GM12878 (cell line): ENCODE results near the gene FAM50A. TPM values are rescaled to one million over a fixed set of nuclear protein-coding genes. Genes with fewer than 3 reads are reported as not detected.

Experiments
- BHLHE40 ChIP-seq, 2 experiments: fragments of 450-650 bp in 1 of 2; IDR thresholded peaks; 2 replicates each; pipeline ENCODE4 v1.6.1; 2011 to 2017; ENCODE audit warnings: low read depth in 2 of 2, borderline replicate concordance in 1 of 2, improper control_type of control experiment in 1 of 2, low read length in 1 of 2, mild to moderate bottlenecking in 1 of 2
- CREB1 ChIP-seq: IDR thresholded peaks from 2 replicates; pipeline ENCODE4 v1.6.1; 2012; ENCODE audit warnings: low read depth, mild to moderate bottlenecking, inconsistent platforms
- FOS ChIP-seq: IDR thresholded peaks from 3 replicates; pipeline ENCODE4 v1.6.1; 2011; ENCODE audit warnings: borderline replicate concordance; ENCODE audit not compliant: insufficient read length; ENCODE audit errors: extremely low read depth
- FOXM1 ChIP-seq: IDR thresholded peaks from 2 replicates; pipeline ENCODE4 v1.6.1; 2012; ENCODE audit warnings: low read depth, mild to moderate bottlenecking, inconsistent platforms, low read length, moderate library complexity
- MTA2 ChIP-seq: fragments of 450-650 bp; IDR thresholded peaks from 2 replicates; pipeline ENCODE4 v1.6.1; 2016; ENCODE audit warnings: low read depth, mild to moderate bottlenecking, moderate library complexity
- NR2F1 ChIP-seq: fragments of 450-650 bp; conservative IDR thresholded peaks from 2 replicates; pipeline ENCODE4 v1.6.1; 2017; ENCODE audit warnings: mild to moderate bottlenecking
- POU2F2 ChIP-seq: IDR thresholded peaks from 3 replicates; pipeline ENCODE4 v1.6.1; 2011; ENCODE audit warnings: low read depth, mild to moderate bottlenecking, low read length, borderline replicate concordance
- SMARCA5 ChIP-seq: fragments of 450-650 bp; IDR thresholded peaks from 2 replicates; pipeline ENCODE4 v1.6.1; 2017; ENCODE audit warnings: mild to moderate bottlenecking
- SP1 ChIP-seq: IDR thresholded peaks from one replicate; pipeline ENCODE4 v1.6.1; 2011; ENCODE audit warnings: low read depth, low read length
- TBL1XR1 ChIP-seq: IDR thresholded peaks from 2 replicates; pipeline ENCODE4 v1.6.1; 2012; ENCODE audit warnings: low read depth, low read length, improper control_type of control experiment
- TCF7 ChIP-seq: IDR thresholded peaks from 2 replicates; pipeline ENCODE4 v1.6.1; 2014; ENCODE audit warnings: antibody characterized with exemption, borderline replicate concordance
- YY1 ChIP-seq: IDR thresholded peaks from 2 replicates; pipeline ENCODE4 v1.6.1; 2011; ENCODE audit warnings: low read depth, mild to moderate bottlenecking, low read length
- ZBED1 ChIP-seq: IDR thresholded peaks from 2 replicates; pipeline ENCODE4 v1.6.1; 2016; ENCODE audit warnings: borderline replicate concordance
- polyA plus RNA-seq, 11 experiments: library from polyadenylated mRNA; depleted of rRNA in 4 of 11; unstranded in 6 of 11; stranded (reverse) in 5 of 11; fragments of >200 nt; fragmentation: Nextera tagmentation in 4 of 11; fragmentation: Illumina TruSeq in 1 of 11; extraction: Ambion mirVana in 4 of 11; extraction: Trizol in 1 of 11; gene quantifications; 1 replicate in 1 of 11; 2 replicates in 10 of 11; pipeline versions ENCODE4 v1.2.1 to v1.2.3, GENCODE V29; 2011 to 2016; ENCODE audit warnings: inconsistent platforms in 2 of 11, missing spikeins in 2 of 11, low read depth in 1 of 11
- total RNA-seq, 4 experiments: library from RNA; depleted of rRNA in 3 of 4; stranded (reverse); fragments of >200 nt in 3 of 4; fragmentation: Illumina TruSeq in 1 of 4; extraction: Trizol in 1 of 4; gene quantifications; 2 replicates each; pipeline versions ENCODE4 v1.2.1 to v1.2.3, GENCODE V29; 2013 to 2021
- TF ChIP-seq, protein P1 (sequence below): fragments of 450-650 bp; IDR thresholded peaks from 2 replicates; pipeline ENCODE4 v1.6.1; 2014; ENCODE audit warnings: mild to moderate bottlenecking

Gene FAM50A
- total and polyA plus RNA-seq, 10 of the 15 experiments (the other 5 are each of a cell fraction or from before 2014, with no cell fraction given), result 4.2 to 46.7 (median 34.6) TPM

DNA sequence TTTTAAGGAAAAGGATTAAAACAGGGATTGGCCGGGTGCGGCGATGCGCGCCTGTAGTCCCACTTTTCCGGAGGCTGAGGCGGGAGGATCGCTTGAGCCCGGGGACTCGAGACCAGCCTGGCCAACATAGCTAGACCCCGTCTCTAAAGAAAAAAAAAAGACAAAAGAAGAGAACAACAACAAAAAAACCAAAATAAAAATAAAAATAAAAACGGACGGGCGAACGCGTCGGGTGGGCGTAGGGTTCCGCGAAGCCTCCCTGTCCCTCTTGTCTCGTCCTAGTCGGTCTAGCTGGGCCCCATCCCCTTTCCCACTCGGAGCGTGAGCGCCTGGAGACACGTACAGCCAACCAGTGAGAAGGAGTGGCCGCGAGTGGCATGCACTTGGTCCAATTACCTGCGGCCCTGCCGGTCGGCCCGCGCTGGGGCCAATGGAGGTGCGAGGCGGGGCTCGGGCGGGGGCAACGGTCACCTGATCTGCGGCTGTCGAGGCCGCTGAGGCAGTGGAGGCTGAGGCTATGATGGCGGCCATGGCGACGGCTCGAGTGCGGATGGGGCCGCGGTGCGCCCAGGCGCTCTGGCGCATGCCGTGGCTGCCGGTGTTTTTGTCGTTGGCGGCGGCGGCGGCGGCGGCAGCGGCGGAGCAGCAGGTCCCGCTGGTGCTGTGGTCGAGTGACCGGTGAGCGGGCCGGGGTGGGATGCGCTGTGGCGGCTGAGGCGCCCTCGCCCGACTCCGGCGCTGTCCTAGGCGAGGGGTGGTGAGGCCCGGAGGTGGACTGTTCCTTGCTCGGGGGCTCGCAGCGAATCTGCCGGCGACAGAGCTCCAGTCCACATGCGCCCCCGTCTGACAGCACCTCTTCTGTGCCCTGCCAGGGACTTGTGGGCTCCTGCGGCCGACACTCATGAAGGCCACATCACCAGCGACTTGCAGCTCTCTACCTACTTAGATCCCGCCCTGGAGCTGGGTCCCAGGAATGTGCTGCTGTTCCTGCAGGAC, 15.5 kb upstream of the FAM50A start, which contains the start of gene ATP6AP1 (continued):
- TF ChIP-seq BHLHE40 (IDR thresholded peaks at IDR 0.05; ENCODE audit: borderline replicate concordance in 1 of 2, low read depth in 2 of 2, low read length in 1 of 2), result peak; percentile 66 to 93
- peak; percentile 64 for TF ChIP-seq FOS
- TF ChIP-seq ZBED1, result no peak
- TF ChIP-seq SMARCA5, result peak; percentile 50; the same call in 1 of the 2 replicates
- peak; percentile 95 for TF ChIP-seq YY1
- no peak for TF ChIP-seq TBL1XR1
- no peak for TF ChIP-seq POU2F2
- TF ChIP-seq FOXM1, result no peak
- 0 out of 2 replicates have a peak, but pooled peaks have one; percentile 21 for TF ChIP-seq CREB1
- TF ChIP-seq MTA2, result no peak
- TF ChIP-seq, protein P1, sequence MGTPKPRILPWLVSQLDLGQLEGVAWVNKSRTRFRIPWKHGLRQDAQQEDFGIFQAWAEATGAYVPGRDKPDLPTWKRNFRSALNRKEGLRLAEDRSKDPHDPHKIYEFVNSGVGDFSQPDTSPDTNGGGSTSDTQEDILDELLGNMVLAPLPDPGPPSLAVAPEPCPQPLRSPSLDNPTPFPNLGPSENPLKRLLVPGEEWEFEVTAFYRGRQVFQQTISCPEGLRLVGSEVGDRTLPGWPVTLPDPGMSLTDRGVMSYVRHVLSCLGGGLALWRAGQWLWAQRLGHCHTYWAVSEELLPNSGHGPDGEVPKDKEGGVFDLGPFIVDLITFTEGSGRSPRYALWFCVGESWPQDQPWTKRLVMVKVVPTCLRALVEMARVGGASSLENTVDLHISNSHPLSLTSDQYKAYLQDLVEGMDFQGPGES, result peak; percentile 87
- 0 out of 2 replicates have a peak, but pooled peaks have one; percentile 40 for TF ChIP-seq NR2F1
- peak; percentile 97 for TF ChIP-seq SP1
- no peak for TF ChIP-seq TCF7
